ENCODE data around the gene PLB1.

Gene PLB1

DNA sequence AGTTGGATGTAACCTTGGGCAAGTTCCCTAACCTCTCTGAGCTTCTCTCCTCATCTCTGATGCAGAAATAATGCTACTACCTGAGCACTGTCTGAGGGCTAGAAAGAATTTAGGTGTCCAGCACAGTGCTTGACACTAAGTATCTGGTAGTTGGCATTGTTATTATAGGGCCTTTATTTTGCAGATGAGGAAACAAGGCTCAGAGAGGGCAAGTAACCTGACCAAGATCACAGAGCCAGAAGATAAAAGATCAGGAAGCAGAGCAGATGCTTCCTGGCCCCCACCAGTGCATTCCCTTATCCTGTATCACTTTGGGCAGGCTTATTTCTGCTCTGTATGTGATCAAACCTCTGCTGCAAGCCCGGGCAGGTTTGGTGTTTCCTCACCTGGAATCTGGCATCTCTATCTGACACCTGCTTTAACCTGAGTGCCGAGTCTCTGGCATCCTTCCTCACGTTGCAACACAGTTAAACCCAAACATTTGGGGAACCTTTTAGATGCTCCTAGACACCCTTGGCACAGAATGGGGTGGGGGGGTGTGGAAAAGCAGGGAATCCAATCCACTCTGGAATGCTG, 69.9 kb downstream of the PLB1 start:
- no peak for DNase-seq (ENCODE audit: low read depth, low spot score)

GRCh38 chr2:28566521-28567041, 70.7 kb downstream of the PLB1 start:
- no peak for DNase-seq (ENCODE audit: low read depth, low spot score)

DNA sequence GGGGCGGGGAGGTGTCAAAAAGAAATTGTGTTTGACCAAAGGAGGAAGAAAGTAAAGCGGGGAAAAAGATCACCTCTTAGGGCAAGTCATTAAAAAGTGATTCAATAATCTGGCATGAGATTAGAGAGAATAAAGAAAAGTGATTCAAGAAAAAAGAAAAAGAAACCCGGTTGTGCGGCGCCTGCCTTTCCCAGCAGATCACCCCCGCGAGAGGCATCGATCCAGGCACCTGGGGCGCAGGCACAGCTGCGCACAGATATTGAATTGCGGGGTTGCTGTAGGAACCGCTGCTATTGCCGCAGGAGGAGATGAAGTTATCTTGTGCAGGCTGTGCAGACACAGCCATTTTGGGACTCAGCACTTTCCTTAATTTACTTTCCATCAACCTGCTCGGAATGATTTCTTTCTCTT, 71.2 kb downstream of the PLB1 start:
- no peak for DNase-seq (ENCODE audit: low read depth, low spot score)

DNA sequence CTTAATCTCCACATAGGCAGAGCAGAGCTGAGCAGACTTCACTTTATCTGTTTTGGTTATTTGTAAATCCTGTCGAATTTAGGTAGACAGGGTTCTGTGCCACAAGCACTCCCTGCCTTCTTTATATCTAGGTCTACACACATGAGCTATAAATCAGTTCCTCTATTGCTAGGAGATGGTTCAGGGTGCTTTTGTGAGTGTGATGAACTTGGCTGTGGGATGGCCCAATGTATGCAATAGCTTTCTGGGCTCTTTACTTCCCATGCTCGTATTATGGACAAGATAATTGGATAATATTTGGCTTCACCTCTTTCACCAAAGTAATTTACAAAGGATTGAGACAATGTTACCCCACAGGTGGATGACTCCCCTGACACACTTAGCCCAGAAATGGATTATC, 72.2 kb downstream of the PLB1 start:
- no peak for DNase-seq (ENCODE audit: low read depth, low spot score)

DNA sequence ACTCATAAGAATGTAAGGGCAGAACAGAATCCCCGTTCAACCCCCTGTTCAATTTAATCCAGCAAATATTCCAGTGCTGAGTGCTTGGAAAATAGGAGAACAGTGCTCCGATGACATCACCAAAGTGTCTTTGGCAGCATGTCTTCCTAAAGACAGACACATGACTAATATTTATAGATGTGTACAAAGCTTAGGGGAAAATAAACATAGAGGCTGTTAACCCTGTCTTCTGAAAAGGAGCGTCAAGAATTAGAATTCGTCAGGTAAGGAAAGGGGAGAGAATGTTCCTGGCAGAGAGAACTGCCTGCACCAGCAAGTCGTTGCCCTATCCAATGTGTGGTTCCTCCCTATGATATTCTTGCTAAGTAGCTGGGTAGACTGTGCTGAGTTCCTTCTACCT, 72.7 kb downstream of the PLB1 start:
- no peak for DNase-seq (ENCODE audit: low read depth, low spot score)

- no peak for DNase-seq (ENCODE audit: low read depth, low spot score)
These were observed 74.6 kb downstream of the PLB1 start for GRCh38 chr2:28570431-28570830.

- no peak for DNase-seq (ENCODE audit: low read depth, low spot score)
These were observed 80.9 kb downstream of the PLB1 start for GRCh38 chr2:28576714-28577113.

DNA sequence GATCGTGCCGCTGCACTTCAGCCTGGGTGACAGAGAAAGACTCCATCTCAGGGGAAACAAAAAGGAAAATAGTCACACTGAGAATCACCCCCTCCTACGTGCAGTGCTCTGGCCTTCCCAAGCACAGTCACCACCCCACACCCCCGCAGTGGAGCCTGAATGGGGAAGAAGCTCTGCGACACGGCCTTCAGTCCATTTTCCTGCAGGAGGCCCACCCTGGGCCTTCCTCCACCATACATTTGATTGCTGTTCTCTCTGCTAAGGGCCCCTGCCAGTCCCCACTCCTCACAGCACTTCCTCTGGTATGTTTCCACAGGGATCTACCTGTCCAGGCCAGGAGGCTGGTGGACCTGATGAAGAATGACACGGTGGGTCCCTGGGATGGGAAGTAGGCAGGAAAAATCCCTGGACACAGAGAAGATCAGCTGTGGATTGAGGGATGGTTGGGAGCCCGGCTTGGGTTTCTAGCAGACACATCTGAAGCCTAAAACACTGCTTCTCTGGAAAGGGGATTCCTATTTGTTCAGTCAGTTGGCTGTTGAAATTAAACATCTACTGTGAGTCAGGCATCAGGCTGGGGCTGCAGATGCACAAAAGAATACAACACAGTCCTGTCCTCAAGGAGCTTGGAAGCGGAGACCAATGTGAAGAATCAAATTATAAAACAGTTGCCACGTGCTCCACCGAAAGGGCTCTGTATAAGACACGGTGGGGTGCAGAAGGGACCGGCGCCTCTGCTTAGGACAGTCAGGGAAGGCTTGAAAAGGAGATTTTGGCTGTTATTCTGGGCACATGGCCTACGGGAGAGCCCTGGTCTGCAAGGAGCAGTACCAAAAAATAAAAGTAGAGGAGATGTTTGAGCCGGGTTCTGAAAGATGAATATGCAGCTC, 82.2 kb downstream of the PLB1 start:
- no peak for DNase-seq (ENCODE audit: low read depth, low spot score)

- DNase-seq (ENCODE audit: low read depth, low spot score), result no peak
These were observed 82.9 kb downstream of the PLB1 start for GRCh38 chr2:28578774-28579173.

DNA sequence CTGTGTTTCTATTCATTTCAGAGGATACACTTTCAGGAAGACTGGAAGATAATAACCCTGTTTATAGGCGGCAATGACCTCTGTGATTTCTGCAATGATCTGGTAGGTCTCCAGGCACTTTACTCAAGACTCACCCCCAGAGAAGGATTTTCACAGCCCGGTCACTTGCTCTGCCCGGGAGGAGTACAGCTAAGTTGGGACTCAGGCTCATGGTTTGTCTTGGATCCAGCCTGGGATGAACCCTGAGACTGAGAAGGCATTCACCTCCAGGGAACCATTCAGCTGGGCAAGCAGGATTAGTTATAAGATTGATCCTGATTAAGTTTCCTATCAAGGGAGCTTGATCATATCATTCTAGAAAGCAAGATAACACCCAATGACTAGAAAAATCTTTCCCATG, 83.7 kb downstream of the PLB1 start:
- no peak for DNase-seq (ENCODE audit: low read depth, low spot score)

DNA sequence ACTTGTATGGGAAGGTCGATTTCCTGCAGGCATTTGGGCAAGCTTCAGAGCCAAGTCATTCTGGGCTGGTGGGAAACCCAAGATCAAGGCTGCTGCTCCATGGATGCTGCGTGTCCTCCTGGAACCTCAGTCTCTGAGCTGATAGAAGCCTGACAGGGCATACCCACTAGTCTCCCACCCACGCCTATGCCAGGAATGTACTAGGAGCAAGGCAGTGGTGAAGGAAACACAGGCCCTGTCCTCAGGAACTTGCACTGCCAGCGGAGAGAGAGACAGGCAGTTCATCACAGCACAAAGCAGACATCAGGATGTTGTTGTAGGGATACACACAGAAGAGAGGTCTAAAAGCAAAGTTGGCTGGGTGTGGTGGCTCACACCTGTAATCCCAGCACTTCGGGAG, 84.2 kb downstream of the PLB1 start:
- no peak for DNase-seq (ENCODE audit: low read depth, low spot score)

DNA sequence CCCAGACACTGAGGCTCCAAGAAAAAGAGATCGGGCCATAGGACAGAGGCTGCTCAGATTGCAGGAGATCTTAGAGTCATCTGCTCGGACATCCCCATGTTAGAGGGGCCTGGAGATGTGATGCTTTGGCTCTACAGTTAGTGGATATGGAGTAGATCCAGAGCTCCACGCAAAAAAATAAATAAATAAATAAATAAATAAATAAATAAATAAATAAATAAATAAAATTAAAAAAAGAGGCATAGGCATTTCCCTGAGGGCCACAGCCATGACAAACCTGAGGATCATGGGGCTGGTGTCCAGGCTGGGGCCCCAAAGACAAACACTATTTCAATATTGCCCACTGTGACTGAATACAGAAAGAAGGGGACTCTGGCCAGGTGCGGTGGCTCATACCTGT, 85.5 kb downstream of the PLB1 start:
- no peak for DNase-seq (ENCODE audit: low read depth, low spot score)

GRCh38 chr2:28582152-28582551, 86.3 kb downstream of the PLB1 start:
- DNase-seq (ENCODE audit: low read depth, low spot score), result no peak

GRCh38 chr2:28582595-28582994, 86.7 kb downstream of the PLB1 start:
- no peak for DNase-seq (ENCODE audit: low read depth, low spot score)

DNA sequence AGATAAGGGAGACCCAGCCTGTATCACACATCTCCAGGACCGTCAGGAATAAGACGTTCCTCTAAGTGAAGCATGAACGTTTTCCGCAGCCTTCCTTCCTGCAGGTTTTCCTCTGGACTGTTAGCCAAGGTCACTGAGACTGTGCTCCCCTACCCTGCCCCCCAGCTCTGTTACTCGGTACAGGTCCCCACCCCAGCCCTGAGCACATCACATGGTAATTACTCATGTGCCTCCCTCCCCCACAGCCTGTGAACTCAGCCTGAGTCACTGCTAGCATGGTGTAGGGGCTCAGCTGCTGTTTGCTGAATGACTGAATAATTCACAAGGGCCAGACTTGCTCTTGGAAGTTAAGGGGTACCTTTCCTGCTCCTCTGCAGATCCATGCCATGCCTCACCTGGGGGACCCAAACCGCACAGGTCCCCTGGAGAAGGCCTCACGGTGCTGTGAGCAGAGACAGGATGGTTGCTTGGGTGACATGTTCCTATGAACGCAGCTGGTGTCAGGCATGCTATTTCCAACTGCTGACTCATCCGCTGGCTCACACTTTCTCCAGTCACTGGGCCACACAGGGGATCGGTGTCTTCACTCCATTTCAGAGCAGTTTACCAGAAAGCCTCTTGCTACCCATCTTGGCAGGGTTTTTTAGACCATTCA, 88.2 kb downstream of the PLB1 start:
- no peak for DNase-seq (ENCODE audit: low read depth, low spot score)

DNA sequence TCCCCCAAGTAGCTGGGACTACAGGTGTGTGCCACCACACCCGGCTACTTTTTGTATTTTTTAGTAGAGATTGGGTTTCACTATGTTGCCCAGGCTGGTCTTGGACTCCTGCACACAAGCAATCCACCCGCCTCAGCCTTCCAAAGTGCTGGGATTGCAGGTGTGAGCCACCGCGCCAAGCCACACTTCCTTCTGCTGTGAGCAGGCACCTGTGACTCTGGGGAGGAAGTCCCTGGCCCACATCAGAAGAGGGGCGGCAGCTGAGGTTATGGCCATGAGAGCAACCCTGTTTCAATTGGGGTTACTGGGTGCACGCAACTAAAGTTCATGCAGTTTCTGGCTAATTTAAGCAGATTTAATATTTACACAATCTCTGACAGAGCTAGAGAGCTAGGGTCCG, 91.0 kb downstream of the PLB1 start:
- no peak for DNase-seq (ENCODE audit: low read depth, low spot score)

GRCh38 chr2:28587526-28588291, 91.8 kb downstream of the PLB1 start:
- no peak for DNase-seq (ENCODE audit: low read depth, low spot score)

DNA sequence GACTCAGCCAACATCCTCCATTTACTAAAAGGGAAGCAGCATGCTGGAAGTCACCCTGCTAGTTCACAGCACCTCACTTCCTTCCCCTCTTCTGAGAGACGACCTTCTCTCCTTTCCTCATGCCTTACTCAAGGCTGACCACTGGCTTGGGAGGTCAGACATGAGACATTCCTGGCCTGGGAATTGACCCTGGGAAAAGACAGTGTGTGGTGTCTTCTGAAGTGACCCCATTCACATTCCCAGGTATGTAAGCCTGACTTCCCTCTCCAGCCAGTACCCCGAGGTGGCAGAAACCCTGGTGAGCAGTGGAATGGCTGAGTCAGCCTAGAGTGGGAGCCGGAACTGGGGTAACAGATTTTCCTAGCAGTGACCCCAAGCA, 92.4 kb downstream of the PLB1 start:
- no peak for DNase-seq (ENCODE audit: low read depth, low spot score)

DNA sequence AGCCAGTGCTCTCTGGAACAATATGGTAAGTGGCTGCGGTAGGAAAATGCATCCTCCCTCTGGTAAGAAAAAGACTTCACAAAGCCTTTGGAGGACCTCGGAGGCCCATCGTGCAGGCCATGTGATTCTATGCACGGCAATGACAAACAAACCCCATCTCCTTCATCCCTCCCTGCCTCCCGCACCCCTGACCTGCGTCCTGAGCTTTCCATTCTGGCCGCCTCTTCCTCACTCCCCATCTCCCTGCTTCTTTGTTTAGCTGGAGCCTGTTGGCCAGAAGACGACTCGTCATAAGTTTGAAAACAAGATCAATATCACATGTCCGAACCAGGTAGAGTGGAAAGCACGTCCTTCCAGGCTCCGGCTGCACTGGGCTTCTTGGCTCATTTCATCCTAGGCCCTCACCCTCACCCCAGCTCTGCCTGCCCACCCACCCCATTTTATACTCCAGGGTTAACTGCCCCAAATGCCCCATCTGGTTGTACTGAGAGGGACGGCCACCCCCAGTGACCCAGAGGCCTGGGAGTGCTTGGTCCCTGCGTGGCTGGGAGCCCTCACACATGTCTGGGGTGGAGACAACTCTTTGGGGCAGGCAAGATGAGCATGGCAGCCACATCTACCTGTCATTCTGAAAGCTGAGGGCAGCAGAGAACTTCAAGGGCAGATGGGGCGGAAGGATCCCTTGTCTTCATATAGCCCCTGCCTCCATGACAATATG, 94.0 kb downstream of the PLB1 start:
- no peak for DNase-seq (ENCODE audit: low read depth, low spot score)

DNA sequence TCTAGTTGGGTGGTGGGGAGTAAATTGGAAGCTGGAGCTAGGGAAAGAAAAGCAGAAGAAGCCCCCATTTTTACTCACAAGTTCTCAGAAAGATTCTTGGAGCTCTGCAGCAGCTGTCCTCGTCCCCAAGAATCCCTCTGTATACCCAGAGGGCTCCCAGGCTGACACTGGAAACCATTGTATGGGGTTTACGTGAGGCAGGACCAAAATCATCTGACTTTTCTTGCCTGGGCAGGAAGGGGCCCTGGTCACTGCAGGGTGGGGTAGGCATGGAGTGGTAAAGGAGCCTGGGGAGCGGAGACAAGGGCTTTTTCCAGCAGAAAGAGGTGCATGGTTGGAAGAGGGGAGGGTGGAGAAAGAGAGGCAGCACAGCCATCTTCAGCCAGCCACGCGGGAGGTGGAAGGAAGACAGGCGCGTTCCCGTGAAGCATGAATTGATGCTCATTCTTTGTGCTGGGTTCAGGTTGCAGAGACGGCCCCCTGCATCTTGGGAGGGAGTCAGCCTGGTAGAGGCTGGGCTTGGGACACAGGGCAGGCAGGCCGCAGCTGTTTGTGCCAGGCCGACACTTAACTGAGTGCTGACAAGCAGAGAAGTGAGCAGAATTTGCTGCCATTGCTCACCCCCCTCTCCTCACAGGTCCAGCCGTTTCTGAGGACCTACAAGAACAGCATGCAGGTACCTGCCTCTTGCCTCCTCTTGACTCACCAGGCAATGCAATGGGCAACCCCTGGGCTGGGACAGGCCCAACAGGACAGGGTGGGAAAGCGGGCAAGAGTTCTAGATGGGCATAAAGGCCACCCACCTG, 94.8 kb downstream of the PLB1 start:
- DNase-seq (ENCODE audit: low read depth, low spot score), result no peak
